ENCODE data around the gene CD46. TPM values are rescaled to one million over a fixed set of nuclear protein-coding genes. Genes with fewer than 3 reads are reported as not detected.

The CD46 gene
- total RNA-seq, 4 donors from 2014 or later = 153 to 197 (median 174) TPM

- ATAC-seq (ENCODE audit: low FRiP score) = no peak
- TF ChIP-seq CTCF (IDR thresholded peaks at IDR 0.05) = no peak
Observed at GRCh38 chr1:207831517-207832327, 79.9 kb downstream of the CD46 start.

GRCh38 chr1:207832796-207833195, 80.9 kb downstream of the CD46 start:
- no peak for TF ChIP-seq CTCF (IDR thresholded peaks at IDR 0.05)
- DNase-seq (ENCODE audit: low spot score) (no peak), ATAC-seq (ENCODE audit: low FRiP score) (no peak)

More at GRCh38 chr1:207831517-207832327, 79.9 kb downstream of the CD46 start:
- no peak for DNase-seq (ENCODE audit: low spot score)

- ATAC-seq (ENCODE audit: low FRiP score) (no peak), DNase-seq (ENCODE audit: low spot score) (no peak)
- no peak for TF ChIP-seq CTCF (IDR thresholded peaks at IDR 0.05)
Observed at GRCh38 chr1:207833381-207833780, 81.5 kb downstream of the CD46 start.

GRCh38 chr1:207833956-207834660, 82.3 kb downstream of the CD46 start:
- no peak for TF ChIP-seq CTCF (IDR thresholded peaks at IDR 0.05)
- DNase-seq (ENCODE audit: low spot score) = no peak
- ATAC-seq (ENCODE audit: low FRiP score) = no peak

- ATAC-seq (ENCODE audit: low FRiP score) (no peak), DNase-seq (ENCODE audit: low spot score) (no peak)
- TF ChIP-seq CTCF (IDR thresholded peaks at IDR 0.05) = no peak
Observed at GRCh38 chr1:207835958-207836357, 84.1 kb downstream of the CD46 start.

GRCh38 chr1:207836591-207837347, 84.9 kb downstream of the CD46 start:
- DNase-seq (ENCODE audit: low spot score) (no peak), ATAC-seq (ENCODE audit: low FRiP score) (no peak)
- no peak for TF ChIP-seq CTCF (IDR thresholded peaks at IDR 0.05)
